HG02759 (cell line): ENCODE measurements around the gene TARP.

Source experiments
- ATAC-seq: cut with Tn5 transposase; IDR thresholded peaks from one replicate; pipeline ENCODE4 v1.9.1; 2021; ENCODE audit warnings: mild to moderate bottlenecking, moderate library complexity; ENCODE audit not compliant: unreplicated experiment

The TARP gene

DNA sequence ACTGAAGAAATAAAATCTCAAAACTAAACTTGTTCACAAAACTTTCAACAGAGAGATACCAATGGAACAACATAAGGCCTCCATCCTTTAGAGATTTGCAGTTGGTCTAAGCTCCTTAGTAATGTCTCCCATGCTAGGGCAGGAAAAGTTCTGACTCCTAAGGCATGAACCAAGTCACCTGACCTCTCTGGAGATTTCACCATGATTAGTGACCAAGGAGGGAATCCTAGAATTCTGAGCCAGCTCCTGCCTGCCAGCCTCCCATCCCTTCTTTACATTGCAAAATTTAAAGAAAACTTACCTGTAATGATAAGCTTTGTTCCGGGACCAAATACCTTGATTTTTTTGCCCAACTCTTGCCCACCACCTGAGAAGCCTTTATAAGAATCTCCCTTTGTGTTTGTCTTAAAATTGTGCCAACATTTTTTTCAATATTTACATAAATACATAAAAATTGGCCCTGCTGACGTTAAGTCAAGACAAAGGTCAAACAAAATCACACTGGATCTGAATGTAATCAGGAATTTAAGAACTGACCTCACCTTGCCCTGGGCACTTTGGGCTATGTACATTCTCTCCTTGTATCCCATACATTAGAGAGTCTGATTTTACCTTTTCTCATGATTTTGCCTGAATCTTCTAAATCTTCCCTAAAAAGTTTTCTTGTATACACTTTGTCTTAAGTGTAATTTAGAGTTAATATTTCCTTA, at the start of gene TARP:
Gene TARP, minus strand, starts transcription at position 351 of the 710 bp plus-strand sequence.
- ATAC-seq = no peak

DNA sequence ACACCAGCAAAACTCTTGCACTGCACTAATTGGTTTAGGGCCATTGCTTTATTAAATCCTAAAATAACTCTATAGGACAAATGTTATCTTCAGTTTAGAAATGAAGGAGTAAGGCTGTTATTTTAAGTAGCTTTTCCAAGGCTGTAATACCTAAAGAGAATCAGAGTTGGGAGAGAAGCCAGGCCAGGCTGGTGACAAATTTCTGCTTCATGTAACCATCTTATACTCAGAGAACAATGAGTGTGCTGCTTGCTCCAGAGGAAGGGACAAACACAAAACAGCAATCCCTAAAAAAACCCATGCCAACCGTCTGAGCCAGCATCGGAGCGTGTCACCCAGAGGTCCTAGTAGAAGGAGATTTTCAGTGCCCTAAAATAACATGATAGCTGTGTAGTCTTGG, 49.7 kb upstream of the TARP start:
- no peak for ATAC-seq

DNA sequence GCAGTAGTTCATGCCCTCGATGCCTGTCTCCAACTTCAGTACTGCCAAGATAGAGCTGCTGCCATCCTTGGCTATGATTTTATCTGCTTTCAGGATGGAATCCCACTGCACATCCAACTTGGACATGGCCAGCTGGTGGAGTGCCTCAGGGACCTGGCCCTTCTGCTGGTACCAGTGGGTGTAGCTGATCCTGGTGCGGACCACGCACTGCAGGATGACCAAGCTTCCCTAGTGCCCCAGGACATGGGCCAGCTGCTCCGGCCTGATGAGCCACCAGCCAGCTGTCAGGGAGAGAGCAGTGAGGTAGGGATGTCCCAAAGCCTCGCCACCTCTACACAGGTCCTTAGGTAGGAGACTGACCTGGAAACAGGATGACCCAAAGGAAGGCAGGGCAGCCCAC, 49.0 kb upstream of the TARP start:
- no peak for ATAC-seq

DNA sequence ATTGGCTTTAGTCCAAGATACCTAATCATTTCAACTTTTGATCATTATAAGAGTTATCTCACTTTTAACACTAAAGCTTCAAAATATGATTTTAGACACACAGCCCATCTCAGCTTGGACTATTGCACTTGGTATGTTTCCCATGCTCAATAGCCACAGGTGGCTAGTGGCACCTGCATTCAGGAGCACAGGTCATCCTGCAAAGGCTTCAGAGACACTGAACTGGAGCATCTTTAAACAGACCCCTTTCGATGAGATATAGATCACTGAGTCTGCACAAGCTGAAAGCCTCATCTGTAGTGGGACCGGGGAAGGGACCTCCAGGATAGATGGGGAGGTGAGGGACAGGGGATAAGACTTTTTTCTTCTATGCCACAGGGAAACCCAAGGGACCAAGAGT, 48.5 kb upstream of the TARP start:
- no peak for ATAC-seq

DNA sequence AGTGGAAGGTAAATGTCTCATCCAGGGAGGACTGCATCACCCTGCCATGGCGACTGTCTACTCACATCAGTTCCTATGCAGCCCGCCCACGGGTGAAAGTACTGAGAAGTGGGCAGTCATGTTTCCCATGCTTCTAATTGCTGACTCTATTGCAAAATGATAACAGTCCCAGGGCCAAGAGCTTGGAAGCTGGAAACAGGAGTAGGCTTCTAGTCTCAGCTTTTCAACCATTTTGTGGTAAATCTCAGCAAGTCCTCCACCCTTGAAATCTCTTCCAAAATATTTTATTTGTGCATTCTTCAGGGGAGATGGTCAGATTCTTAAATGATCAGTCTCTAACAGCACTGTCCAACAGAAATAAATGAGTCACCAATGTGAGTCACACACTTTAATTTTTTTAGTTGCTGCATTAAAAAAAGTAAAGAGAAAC, 48.1 kb upstream of the TARP start:
- ATAC-seq = no peak

DNA sequence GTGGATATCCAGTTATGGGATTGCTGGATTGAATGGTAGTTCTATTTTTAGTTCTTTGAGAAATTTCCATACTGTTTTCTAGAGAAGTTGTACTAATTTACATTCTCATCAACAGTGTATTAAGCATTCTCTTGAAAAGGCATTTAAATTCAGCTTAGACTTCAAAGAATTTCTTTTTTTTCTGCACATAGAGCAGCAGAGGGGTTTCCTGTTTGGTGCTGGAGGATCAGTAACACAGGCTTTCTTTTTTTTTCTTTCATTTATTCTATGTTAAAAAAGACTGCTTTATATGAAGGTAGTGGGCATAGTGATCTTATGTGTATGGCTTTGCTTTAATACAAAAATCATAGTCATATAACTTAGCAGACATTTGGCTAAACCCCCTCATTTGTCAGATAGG, 47.6 kb upstream of the TARP start:
- ATAC-seq = no peak

DNA sequence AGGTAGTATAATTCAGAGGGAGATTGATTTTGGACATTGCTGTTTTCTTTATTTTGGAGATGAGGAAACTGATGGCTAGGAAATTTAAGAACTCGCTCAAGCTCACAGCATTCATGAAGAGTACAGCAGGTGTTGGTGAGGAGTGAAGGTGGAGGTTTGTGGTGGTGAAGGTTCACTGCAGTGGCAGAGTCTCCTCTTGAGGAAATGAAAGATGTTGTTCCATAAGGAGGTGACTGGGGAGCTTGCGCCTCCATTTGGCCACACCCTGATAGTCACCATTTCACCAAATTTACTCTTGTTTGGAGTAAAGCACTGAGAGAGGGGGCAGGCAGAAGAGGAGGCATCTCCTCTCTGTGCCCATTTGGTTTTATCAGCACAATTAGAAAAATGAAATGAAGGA, 46.4 kb upstream of the TARP start:
- no peak for ATAC-seq

DNA sequence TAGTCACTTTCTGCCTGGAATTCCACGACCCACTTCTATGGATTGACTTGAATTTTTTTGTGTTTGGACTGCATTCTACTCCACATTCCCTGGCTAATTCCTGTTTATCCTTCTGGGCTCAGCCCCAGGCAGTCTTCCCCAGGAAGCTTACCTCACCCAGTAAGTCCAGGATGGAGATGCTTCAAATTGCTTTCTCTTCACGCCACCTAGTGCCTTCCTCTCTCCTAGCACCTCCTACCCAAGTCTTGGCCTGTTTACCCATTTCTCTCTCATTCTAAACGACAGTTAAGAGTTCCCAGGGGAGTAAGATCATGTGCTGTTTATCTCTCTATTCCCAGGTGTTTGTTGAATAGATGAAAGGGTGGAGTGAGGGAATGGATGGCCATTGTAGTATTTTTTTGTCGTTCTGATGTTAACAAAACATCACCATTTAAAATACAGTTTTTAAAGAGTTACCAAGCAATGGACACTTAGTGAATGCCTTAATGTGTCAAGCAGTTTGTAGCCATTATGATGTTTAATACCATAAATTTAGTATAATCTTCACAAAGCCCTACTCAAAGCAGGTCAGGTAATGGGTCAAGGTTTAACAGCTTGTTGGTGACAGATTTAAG, 45.5 kb upstream of the TARP start:
- peak; percentile 78 for ATAC-seq

DNA sequence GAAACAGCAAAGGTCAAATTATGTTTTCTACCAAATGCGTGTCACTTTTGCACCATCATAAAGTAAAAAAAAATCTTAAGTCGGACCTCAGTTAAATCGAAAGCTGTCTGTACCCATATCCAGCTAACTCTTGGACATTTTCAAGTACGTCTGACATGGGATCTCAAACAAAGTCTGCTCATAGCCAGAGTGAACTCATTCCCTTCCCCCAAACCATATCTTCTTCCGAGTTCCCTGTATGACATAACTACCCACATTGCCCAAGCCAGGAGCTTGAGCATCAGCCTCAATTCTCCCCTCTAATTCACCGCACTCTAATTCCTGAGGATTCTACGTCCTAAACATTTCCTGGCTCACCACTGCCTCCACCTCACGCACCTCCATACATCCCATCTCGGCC, 44.8 kb upstream of the TARP start:
- no peak for ATAC-seq

DNA sequence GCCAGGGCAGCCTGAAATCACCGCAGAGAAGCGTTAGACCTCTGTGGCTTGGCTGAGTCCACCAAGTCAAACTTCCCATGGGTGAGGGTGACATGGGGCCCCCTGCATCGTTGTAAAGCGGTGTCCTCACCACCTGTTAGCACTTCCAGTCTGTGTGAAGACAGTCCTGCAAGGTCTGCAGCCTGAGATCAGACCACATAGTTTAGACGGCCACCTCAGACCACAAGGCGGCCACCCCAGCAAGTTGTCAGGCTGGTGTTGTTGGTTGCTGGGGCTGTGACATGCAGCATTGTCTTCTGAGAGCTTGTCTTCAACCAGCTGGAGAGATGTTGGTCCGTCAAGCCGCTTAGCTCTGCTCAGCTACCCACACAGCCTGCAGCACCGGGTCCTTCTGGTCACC, 44.1 kb upstream of the TARP start:
- no peak for ATAC-seq

DNA sequence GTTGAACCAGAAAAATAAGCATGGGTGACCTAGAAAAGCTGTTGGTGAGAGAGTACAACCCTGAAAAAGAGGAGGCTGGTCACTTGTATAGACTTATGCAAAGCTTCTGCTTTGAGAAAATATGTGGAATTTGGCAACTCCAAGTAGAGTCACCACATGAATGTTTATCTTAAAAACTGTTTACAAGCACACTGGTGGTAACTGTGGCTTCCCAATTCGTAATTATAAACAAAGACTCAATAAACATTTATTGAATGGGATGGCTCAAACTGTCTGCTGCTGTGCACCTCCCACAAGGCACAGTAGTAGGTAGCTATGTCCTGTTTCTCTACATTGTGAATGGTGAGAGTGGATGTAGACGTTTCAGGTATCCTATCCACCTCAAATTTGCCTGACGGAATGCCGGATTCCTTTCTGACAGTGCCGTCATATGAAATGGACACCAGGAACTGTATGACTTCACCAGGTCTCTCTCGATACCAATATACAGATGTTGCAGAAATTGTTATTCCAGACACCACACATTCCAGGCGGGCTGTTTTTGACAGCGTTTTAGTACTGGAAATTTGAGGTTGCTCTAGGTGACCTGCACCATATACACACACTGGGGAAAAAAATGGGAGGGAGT, 43.4 kb upstream of the TARP start:
- ATAC-seq = no peak

DNA sequence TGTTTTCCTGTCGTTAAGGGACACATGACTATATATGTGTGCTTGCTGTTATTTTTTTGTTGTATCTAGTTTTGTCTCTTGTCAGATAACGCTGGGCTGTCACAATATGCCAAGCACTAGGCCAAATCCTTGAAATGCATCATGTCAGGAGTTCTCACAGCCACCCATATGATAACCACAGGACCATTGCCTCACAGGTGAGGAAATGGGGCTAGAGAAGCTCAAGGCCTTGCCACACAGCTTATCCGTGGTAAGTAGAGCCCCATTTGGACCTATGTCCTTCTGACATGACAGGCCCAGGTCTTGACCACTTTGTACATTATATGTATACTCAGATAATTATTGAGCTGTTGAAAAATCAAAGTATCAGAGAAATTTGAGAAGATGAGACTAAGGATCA, 42.0 kb upstream of the TARP start:
- ATAC-seq = no peak

DNA sequence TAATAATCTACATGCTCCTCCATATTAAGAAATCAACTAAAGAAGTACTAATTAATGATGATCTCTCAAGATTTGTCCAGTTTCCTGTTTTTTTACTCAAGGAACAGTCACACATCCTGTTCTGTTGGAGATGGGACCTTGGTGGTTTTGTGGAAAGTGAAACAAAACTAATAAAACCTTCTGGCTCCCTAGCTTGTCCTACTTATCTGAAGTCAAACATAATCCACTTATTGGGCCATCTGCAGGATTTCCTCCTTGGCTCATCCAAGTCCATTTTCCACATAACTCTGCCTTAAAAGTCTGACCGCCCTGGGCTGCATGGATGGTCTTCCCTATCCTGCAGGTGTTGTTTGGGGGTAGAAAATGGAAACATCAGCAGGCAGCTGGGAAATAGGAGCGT, 39.4 kb upstream of the TARP start:
- no peak for ATAC-seq

DNA sequence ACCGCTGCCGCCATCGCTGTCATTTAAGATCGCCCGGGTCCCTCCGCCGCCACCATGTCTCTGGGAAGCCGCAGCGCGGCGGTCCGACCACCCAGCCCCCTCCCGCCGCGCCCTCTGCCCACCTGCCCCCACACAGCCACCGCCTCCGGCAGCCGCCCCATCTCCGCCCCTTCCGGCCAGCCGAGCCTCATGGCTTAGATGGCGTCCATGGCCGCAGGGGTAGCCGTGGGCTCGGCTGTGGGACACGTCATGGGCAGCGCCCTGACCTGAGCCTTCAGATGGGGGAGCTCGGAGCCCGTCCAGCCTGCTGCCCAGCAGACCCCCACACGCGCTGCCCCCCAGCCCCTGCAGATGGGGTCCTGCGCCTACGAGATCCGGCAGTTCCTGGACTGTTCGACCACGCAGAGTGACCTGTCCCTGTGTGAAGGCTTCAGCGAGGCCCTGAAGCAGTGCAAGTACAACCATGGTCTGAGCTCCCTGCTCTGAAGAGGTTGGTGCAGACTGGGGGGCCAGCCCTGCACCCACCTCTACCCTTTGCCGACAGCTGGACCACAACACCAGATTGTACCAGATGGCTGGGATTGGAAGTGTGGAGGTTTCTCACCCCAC, 38.0 kb upstream of the TARP start:
- peak; percentile 72 for ATAC-seq

DNA sequence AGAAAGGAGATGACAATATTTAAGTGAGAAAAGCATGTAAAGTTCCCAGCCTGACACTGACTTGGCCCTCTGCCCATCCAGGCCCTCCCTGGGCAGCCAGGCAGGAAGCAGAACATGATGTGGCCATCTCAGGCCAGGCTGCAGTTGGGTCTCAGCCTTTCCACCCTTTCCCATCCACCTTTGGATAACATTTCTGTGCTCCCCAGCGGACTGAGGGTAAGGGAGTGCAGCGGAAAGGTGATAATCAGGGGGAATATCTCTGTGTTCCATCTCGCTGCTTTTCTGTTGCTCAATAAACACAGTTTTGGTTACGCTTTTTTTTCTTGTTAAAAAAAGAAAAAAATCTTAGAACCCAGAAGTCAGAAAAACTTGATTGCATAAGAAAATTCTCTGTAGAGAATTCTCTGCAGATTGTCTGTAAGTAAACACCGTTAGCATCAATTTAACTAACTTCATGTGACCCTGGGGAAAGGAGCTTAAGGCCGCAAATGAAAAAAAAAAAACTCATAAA, 37.2 kb upstream of the TARP start:
- ATAC-seq = no peak

DNA sequence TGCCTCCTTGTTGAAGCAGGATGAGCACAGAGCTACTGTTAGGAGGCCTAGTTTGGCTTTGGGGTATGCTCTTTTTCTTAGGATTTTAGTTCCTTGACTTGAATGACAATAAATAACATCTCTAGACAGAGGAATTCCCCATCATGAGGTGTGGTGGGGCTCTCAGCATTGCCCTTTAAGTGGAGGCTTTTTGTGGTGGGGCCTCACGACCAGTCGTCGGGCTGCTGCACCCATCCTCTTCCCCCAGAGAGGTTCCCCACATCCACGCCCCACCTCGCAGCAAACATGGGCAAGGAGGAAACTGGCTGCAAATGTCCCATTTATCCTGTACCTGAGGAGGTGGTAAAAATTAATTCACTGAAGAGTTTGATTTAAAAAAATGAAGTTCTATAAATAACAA, 36.1 kb upstream of the TARP start:
- no peak for ATAC-seq

DNA sequence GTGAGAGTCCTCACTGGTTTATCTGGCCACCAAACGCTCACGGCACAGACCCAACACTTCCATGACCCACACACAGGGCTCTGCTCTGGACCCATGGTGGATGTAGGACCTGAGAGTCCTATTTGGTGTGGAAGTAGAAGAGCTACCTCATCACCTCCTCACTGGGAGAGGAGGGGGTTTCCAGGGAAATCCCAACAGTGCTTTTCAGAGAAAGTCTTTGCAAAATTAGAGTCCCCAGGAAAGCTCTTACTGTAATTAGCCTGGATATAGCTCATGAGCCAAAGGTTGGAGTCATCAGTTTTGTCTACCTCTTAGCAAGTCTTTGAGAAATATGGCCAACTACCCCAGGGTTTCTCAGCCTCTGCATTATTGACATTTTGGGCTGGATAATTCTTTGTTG, 34.7 kb upstream of the TARP start:
- ATAC-seq = no peak

DNA sequence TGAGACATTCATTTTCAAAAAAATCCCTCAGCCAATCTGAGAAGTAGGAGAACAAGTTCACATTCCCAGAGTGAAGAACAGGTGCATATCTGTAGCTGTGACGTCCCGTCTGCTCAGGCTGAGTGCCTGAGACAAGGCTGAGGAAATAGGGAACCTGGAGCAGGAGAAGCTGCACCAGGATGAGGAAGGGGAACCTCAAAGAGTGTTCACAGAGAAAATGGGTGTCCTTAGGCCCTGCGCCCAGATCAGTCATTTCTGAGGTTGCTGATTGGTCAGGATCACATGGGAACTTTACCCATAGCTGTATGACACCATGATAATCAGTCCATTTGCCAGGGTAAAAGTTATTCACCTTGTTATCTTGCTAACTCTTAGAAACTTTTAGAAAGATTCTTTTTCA, 34.2 kb upstream of the TARP start:
- ATAC-seq = no peak

DNA sequence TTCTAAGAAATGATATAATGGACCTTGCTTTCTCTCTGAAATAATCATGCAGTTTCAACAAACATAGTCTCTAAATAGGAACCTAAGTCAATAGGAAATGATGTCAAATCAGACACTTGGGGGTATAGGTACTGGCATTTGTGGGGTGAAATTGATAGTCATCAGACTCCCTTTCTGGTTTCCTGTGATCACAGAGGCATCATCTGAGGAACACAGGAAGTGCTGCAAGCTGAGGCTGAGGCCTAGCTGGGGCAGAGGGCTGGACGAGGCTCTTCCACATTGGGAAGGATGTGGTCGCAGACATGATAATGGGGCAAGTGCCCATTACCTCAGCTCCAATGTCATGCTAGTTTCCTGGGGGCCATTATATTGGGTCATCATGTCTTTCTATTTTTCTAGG, 33.5 kb upstream of the TARP start:
- ATAC-seq = no peak

DNA sequence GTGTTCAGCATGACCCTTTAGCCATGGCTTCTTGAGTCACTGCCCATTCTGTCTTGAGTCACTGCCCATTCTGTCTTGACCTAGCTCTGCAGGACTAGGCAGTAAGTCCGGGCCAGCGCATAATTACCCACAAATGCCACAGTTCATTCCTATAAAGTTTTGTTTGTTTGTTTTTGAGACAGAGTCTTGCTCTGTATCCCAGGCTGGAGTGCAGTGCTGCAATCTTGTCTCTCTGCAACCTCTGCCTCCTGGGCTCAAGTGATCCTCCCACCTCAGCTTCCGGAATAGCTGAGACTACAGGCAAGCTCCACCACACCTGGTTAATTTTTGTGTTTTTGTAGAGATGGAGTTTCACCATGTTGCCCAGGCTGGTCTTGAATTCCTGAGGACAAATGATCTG, 32.7 kb upstream of the TARP start:
- no peak for ATAC-seq

DNA sequence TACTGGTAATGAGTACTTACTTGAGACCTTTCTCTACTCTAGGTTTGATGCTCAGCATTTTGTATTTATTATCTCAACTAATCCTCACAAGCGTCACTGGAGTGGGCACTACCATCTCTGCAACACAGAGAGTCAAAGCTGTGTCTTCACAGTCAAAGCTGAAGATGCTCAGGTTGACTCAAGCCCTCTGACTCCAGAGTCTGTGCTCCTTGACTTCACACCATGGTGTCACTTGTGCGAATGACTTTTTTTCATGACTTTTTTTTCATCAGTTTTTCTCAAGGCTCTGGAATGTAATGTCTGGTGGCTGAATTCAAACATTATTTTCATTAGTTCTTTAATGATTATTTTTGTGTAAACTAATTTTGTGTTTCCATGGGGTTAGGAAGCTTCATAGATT, 30.4 kb upstream of the TARP start:
- no peak for ATAC-seq

DNA sequence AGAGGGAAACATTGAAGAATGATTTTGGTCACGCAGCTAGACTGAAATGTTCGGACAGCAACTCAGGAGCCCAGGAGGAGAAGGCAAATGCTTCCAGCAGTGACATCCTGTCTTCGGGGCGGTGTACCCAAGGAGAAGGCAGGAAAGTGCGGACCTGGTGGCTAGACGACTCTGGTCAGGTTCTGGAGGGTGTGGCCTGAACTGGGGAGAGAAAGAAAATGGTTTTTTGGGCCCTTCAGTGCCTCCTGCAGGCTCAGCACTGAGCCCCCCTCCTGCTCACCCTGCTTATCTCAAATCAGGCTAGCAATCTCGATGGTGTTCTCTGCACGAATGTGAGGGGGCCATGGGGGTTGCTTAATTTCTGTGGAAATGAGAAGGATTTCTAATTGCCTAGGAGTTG, 26.7 kb upstream of the TARP start:
- ATAC-seq = no peak
